SK-N-MC (cell line): Measurements from ENCODE around the gene STK11IP.

Source experiments
- EZH2 ChIP-seq: fragments of 200-600 bp; sonication (generic); IDR thresholded peaks from one replicate; pipeline ENCODE4 v1.6.1; 2017; ENCODE audit warnings: antibody characterized with exemption
- POLR2AphosphoS5 ChIP-seq: IDR thresholded peaks from 2 replicates; pipeline ENCODE4 v1.6.1; 2012; ENCODE audit warnings: mild to moderate bottlenecking, low read depth, low read length, borderline replicate concordance

- TF ChIP-seq POLR2AphosphoS5 (no peak), EZH2 (no peak)
These were observed 28.0 kb upstream of the STK11IP start for GRCh38 chr2:219569635-219570034.
